SK-N-SH treated with all-trans-retinoic acid at 6 μM for 48 hours (cell line): ENCODE data around the gene FGF19.

Experiments used
- BACH2 ChIP-seq: fragments of 250-450 bp; sonication (Bioruptor Pico); IDR thresholded peaks from 2 replicates; pipeline ENCODE4 v1.9.0; 2021; ENCODE audit warnings: mild to moderate bottlenecking, borderline replicate concordance
- CSDC2 ChIP-seq: fragments of 250-450 bp; sonication (Bioruptor Pico); IDR thresholded peaks from 2 replicates; pipeline ENCODE4 v1.5.0; 2020; ENCODE audit warnings: mild to moderate bottlenecking, moderate library complexity
- PATZ1 ChIP-seq: fragments of 250-450 bp; sonication (Bioruptor Pico); IDR thresholded peaks from 2 replicates; pipeline ENCODE4 v1.8.0; 2020; ENCODE audit warnings: mild to moderate bottlenecking, moderate library complexity, borderline replicate concordance
- PPARA ChIP-seq: fragments of 250-450 bp; sonication (Bioruptor Pico); IDR thresholded peaks from 2 replicates; pipeline ENCODE4 v1.5.0; 2020; ENCODE audit warnings: mild to moderate bottlenecking, borderline replicate concordance
- RARB ChIP-seq: fragments of 250-450 bp; sonication (Bioruptor Pico); IDR thresholded peaks from 2 replicates; pipeline ENCODE4 v1.8.0; 2021; ENCODE audit warnings: mild to moderate bottlenecking, moderate library complexity
- SNAI2 ChIP-seq: fragments of 250-450 bp; sonication (Bioruptor Pico); IDR thresholded peaks from 2 replicates; pipeline ENCODE4 v1.5.0; 2020; ENCODE audit warnings: mild to moderate bottlenecking, moderate library complexity
- TSHZ2 ChIP-seq: fragments of 250-450 bp; sonication (Bioruptor Pico); IDR thresholded peaks from 2 replicates; pipeline ENCODE4 v1.5.0; 2020; ENCODE audit warnings: mild to moderate bottlenecking, moderate library complexity
- ZFP3 ChIP-seq: fragments of 250-450 bp; sonication (Bioruptor Pico); IDR thresholded peaks from 2 replicates; pipeline ENCODE4 v1.5.0; 2020; ENCODE audit warnings: mild to moderate bottlenecking, moderate library complexity
- ZFP30 ChIP-seq: fragments of 450-650 bp; formaldehyde crosslinking; IDR thresholded peaks from 2 replicates; pipeline ENCODE4 v1.5.0; 2022; ENCODE audit warnings: mild to moderate bottlenecking, moderate library complexity
- ZNF565 ChIP-seq: fragments of 450-650 bp; formaldehyde crosslinking; conservative IDR thresholded peaks from 2 replicates; pipeline ENCODE4 v1.5.0; 2020; ENCODE audit warnings: low read depth, mild to moderate bottlenecking, moderate library complexity
- ZNF70 ChIP-seq: fragments of 450-650 bp; formaldehyde crosslinking; IDR thresholded peaks from 2 replicates; pipeline ENCODE4 v1.5.0; 2020; ENCODE audit warnings: mild to moderate bottlenecking, moderate library complexity
- TF ChIP-seq, protein P1 (sequence below): fragments of 250-450 bp; sonication (Bioruptor Pico); IDR thresholded peaks from 2 replicates; pipeline ENCODE4 v1.5.1; 2020; ENCODE audit warnings: low read depth, mild to moderate bottlenecking, moderate library complexity

GRCh38 chr11:69683764-69684333 lies 20.0 kb downstream of the FGF19 start:
- TF ChIP-seq PPARA (CRISPR knock-in tag) = no peak
- no peak for TF ChIP-seq TSHZ2 (CRISPR knock-in tag)
- no peak for TF ChIP-seq SNAI2
- no peak for TF ChIP-seq CSDC2
- TF ChIP-seq ZFP30 (CRISPR knock-in tag) = no peak
- no peak for TF ChIP-seq ZFP3 (CRISPR knock-in tag)
- TF ChIP-seq RARB = no peak
- TF ChIP-seq, protein P1, sequence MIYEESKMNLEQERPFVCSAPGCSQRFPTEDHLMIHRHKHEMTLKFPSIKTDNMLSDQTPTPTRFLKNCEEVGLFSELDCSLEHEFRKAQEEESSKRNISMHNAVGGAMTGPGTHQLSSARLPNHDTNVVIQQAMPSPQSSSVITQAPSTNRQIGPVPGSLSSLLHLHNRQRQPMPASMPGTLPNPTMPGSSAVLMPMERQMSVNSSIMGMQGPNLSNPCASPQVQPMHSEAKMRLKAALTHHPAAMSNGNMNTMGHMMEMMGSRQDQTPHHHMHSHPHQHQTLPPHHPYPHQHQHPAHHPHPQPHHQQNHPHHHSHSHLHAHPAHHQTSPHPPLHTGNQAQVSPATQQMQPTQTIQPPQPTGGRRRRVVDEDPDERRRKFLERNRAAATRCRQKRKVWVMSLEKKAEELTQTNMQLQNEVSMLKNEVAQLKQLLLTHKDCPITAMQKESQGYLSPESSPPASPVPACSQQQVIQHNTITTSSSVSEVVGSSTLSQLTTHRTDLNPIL = no peak
- TF ChIP-seq PATZ1 (CRISPR knock-in tag) = no peak
- no peak for TF ChIP-seq ZNF565 (CRISPR knock-in tag)
- TF ChIP-seq BACH2 (CRISPR knock-in tag) = no peak
- TF ChIP-seq ZNF70 (CRISPR knock-in tag) = no peak
